Nephron progenitor cell (in vitro differentiated cells): Measurements from ENCODE around the gene LDLRAD4.

Source experiments
- DNase-seq: peaks from one replicate; pipeline ENCODE4 v3.0.0; 2021
- H3K27ac Mint-ChIP-seq: 2 replicates; pipeline ENCODE4 v1.8.0; 2021; ENCODE audit warnings: mild to moderate bottlenecking, moderate library complexity, mixed read lengths
- H3K27me3 Mint-ChIP-seq: 2 replicates; pipeline ENCODE4 v1.8.0; 2021; ENCODE audit warnings: mild to moderate bottlenecking, low read depth, mixed read lengths; ENCODE audit not compliant: poor library complexity
- H3K36me3 Mint-ChIP-seq: 2 replicates; pipeline ENCODE4 v1.8.0; 2021; ENCODE audit warnings: low read depth, mixed read lengths
- H3K4me1 Mint-ChIP-seq: 2 replicates; pipeline ENCODE4 v1.8.0; 2021; ENCODE audit warnings: mixed read lengths
- H3K4me3 Mint-ChIP-seq: 2 replicates; pipeline ENCODE4 v1.8.0; 2021; ENCODE audit warnings: mild to moderate bottlenecking, moderate library complexity, mixed read lengths
- H3K9me3 Mint-ChIP-seq: 2 replicates; pipeline ENCODE4 v1.8.0; 2021; ENCODE audit warnings: mild to moderate bottlenecking, moderate library complexity, mixed read lengths
- CTCF ChIP-seq: fragments of 200-600 bp; sonication (generic); IDR thresholded peaks from 2 replicates; pipeline ENCODE4 v1.5.0; 2021; ENCODE audit warnings: antibody characterized with exemption

The LDLRAD4 gene

GRCh38 chr18:13178976-13179375, 39.6 kb upstream of the LDLRAD4 start:
- DNase-seq, result no peak
- H3K9me3 Mint-ChIP-seq, result no peaks in the 10 kb centered on the region
- H3K4me3 Mint-ChIP-seq, result no peak overlapping the region
- H3K4me1 Mint-ChIP-seq, result peaks cover 21% of the 10 kb centered on the region
- no peak overlapping the region for H3K27ac Mint-ChIP-seq
- peaks cover 25% of the 10 kb centered on the region for H3K27me3 Mint-ChIP-seq
- TF ChIP-seq CTCF, result no peak
- H3K36me3 Mint-ChIP-seq, result no peaks in the 10 kb centered on the region

GRCh38 chr18:13179566-13180113, 38.9 kb upstream of the LDLRAD4 start:
- H3K36me3 Mint-ChIP-seq, result no peaks in the 10 kb centered on the region
- H3K27me3 Mint-ChIP-seq, result peaks cover 28% of the 10 kb centered on the region
- no peak for DNase-seq
- TF ChIP-seq CTCF, result no peak
- H3K4me1 Mint-ChIP-seq, result peaks cover 23% of the 10 kb centered on the region
- H3K27ac Mint-ChIP-seq, result no peak overlapping the region
- no peak overlapping the region for H3K4me3 Mint-ChIP-seq
- no peaks in the 10 kb centered on the region for H3K9me3 Mint-ChIP-seq

DNA sequence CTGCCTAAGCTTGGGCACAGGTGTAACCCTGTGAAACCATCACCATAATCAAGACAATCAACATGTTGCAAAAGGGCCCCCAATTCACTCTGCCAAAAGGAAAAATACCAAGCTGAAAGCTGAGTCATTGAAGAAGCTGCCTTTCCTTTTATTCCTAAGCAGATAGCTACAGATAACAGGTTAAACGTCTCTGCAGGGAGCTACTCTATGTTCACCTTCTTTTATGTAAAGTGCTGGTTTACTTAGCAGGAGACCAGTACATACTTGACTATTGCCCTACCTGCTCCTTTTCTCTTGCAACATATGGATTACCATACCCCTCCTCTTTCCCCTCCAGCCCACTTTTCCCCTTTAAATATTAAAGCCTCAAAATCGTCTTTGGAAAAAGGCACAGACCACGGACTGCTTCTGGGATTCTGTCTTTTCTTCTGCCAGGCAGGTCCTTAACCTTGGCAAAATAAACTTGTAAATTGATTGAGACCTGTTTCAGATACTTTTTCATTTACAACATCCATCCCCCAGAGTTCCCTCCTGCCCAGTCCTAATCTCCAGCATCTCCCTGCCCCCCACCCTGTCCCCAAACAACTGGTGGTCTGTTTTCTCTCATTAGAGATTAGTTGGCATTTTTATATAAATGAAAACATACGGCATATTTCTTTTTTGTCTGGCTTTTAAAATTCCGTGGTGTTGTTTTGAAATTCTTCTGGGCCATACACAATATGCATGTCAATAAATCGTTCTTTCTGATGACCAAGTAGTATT, 37.8 kb upstream of the LDLRAD4 start:
- H3K27me3 Mint-ChIP-seq, result peaks cover 25% of the 10 kb centered on the region
- no peak for TF ChIP-seq CTCF
- DNase-seq, result no peak
- H3K9me3 Mint-ChIP-seq, result no peaks in the 10 kb centered on the region
- no peak overlapping the region for H3K4me3 Mint-ChIP-seq
- H3K4me1 Mint-ChIP-seq, result peaks cover 11% of the 10 kb centered on the region
- no peaks in the 10 kb centered on the region for H3K36me3 Mint-ChIP-seq
- H3K27ac Mint-ChIP-seq, result no peak overlapping the region

- Mint-ChIP-seq H3K4me1 (peaks cover 9% of the 10 kb centered on the region), H3K36me3 (no peaks in the 10 kb centered on the region), H3K27ac (no peak overlapping the region), H3K27me3 (peaks cover 21% of the 10 kb centered on the region), H3K4me3 (no peak overlapping the region), H3K9me3 (no peaks in the 10 kb centered on the region)
- no peak for TF ChIP-seq CTCF
- DNase-seq, result no peak
These were observed 36.8 kb upstream of the LDLRAD4 start for GRCh38 chr18:13181765-13182164.

GRCh38 chr18:13183359-13183758, 35.2 kb upstream of the LDLRAD4 start:
- Mint-ChIP-seq H3K27ac (no peak overlapping the region), H3K9me3 (no peaks in the 10 kb centered on the region), H3K4me3 (no peak overlapping the region), H3K36me3 (no peaks in the 10 kb centered on the region), H3K4me1 (peaks cover 9% of the 10 kb centered on the region), H3K27me3 (peaks cover 20% of the 10 kb centered on the region)
- no peak for DNase-seq
- no peak for TF ChIP-seq CTCF

- peaks cover 20% of the 10 kb centered on the region for H3K27me3 Mint-ChIP-seq
These were observed 34.8 kb upstream of the LDLRAD4 start for GRCh38 chr18:13183790-13184189.

More at GRCh38 chr18:13183790-13184189, 34.8 kb upstream of the LDLRAD4 start:
- Mint-ChIP-seq H3K4me1 (peaks cover 8% of the 10 kb centered on the region), H3K27ac (no peak overlapping the region), H3K4me3 (no peak overlapping the region), H3K9me3 (no peaks in the 10 kb centered on the region), H3K36me3 (no peaks in the 10 kb centered on the region)
- DNase-seq, result no peak
- no peak for TF ChIP-seq CTCF
